Neuronal stem cell (in vitro differentiated cells): ENCODE measurements around the gene TUBA3E.
"Not testable (repeated sequence)": the region's sequence is repeated elsewhere in the genome, so short reads cannot be mapped to it uniquely, and the experiment has no call there.

Experiments used
- DNase-seq: peaks from one replicate; pipeline ENCODE4 v3.0.0-alpha.2; 2013; ENCODE audit warnings: low spot score
- H2AFZ ChIP-seq: one replicate; pipeline ENCODE4 v1.6.1; 2013; ENCODE audit warnings: mild to moderate bottlenecking, low read length, inconsistent platforms
- H2AK5ac ChIP-seq: 2 replicates; pipeline ENCODE4 v1.6.1; 2013; ENCODE audit warnings: low read depth, mild to moderate bottlenecking, inconsistent platforms, low read length, moderate library complexity, mixed read lengths
- H2BK120ac ChIP-seq: 2 replicates; pipeline ENCODE4 v1.6.1; 2013; ENCODE audit warnings: low read depth, mild to moderate bottlenecking, inconsistent platforms, low read length, moderate library complexity, mixed read lengths
- H2BK12ac ChIP-seq: one replicate; pipeline ENCODE4 v1.6.1; 2013; ENCODE audit warnings: low read length, inconsistent platforms
- H2BK15ac ChIP-seq: 2 replicates; pipeline ENCODE4 v1.6.1; 2013; ENCODE audit warnings: mild to moderate bottlenecking, low read length, inconsistent platforms, mixed read lengths
- H2BK5ac ChIP-seq: one replicate; pipeline ENCODE4 v1.6.1; 2013; ENCODE audit warnings: inconsistent platforms, mild to moderate bottlenecking, low read length, moderate library complexity
- H3K14ac ChIP-seq: one replicate; pipeline ENCODE4 v1.6.1; 2013; ENCODE audit warnings: low read length, inconsistent platforms
- H3K18ac ChIP-seq: 2 replicates; pipeline ENCODE4 v1.6.1; 2013; ENCODE audit warnings: low read length, inconsistent platforms
- H3K23ac ChIP-seq: 2 replicates; pipeline ENCODE4 v1.6.1; 2013; ENCODE audit warnings: low read depth, mild to moderate bottlenecking, mixed read lengths, low read length, inconsistent platforms; ENCODE audit not compliant: poor library complexity
- H3K27ac ChIP-seq: replicated peaks from 3 replicates; pipeline ENCODE4 v1.5.1; 2013; ENCODE audit warnings: low read length, inconsistent platforms
- H3K27me3 ChIP-seq, 3 experiments: 2 replicates each; pipeline ENCODE4 v1.6.1; 2013; ENCODE audit warnings: low read length in 3 of 3, mild to moderate bottlenecking in 2 of 3, inconsistent platforms in 1 of 3, low read depth in 1 of 3, mixed read lengths in 1 of 3, moderate library complexity in 1 of 3; ENCODE audit not compliant: control insufficient read depth in 3 of 3, insufficient read depth in 3 of 3
- H3K36me3 ChIP-seq, 2 donors: replicated peaks in 1 of 2; 2 replicates each; pipeline ENCODE4 v1.6.1; 2013; ENCODE audit warnings: low read length in 2 of 2; ENCODE audit not compliant: control insufficient read depth in 2 of 2, insufficient read depth in 2 of 2
- H3K4ac ChIP-seq: 2 replicates; pipeline ENCODE4 v1.6.1; 2013; ENCODE audit warnings: inconsistent platforms, mild to moderate bottlenecking, low read length, moderate library complexity
- H3K4me1 ChIP-seq, 2 donors: 1 replicate in 1 of 2; 2 replicates in 1 of 2; pipeline ENCODE4 v1.6.1; 2013; ENCODE audit warnings: low read length in 2 of 2, low read depth in 1 of 2; ENCODE audit not compliant: control insufficient read depth in 2 of 2, insufficient read depth in 1 of 2
- H3K4me2 ChIP-seq: one replicate; pipeline ENCODE4 v1.6.1; 2013; ENCODE audit warnings: mild to moderate bottlenecking, low read length, inconsistent platforms; ENCODE audit not compliant: insufficient read depth, poor library complexity, severe bottlenecking
- H3K4me3 ChIP-seq, 2 donors: 2 replicates each; pipeline ENCODE4 v1.5.1; 2013; ENCODE audit warnings: low read length in 2 of 2, mild to moderate bottlenecking in 2 of 2, inconsistent platforms in 1 of 2, moderate library complexity in 1 of 2
- H3K79me1 ChIP-seq: one replicate; pipeline ENCODE4 v1.6.1; 2013; ENCODE audit warnings: low read depth, mild to moderate bottlenecking, inconsistent platforms, low read length, moderate library complexity
- H3K9ac ChIP-seq: one replicate; pipeline ENCODE4 v1.6.1; 2013; ENCODE audit warnings: mild to moderate bottlenecking, low read depth, low read length, inconsistent platforms; ENCODE audit not compliant: poor library complexity
- H3K9me3 ChIP-seq, 2 donors: replicated peaks in 1 of 2; 2 replicates each; pipeline versions ENCODE3 to v1.6.1; 2013; ENCODE audit warnings: low read length in 2 of 2, mild to moderate bottlenecking in 2 of 2, inconsistent platforms in 1 of 2, low read depth in 1 of 2, mixed read lengths in 1 of 2, moderate library complexity in 1 of 2; ENCODE audit not compliant: control insufficient read depth in 2 of 2, insufficient read depth in 1 of 2
- H4K8ac ChIP-seq: one replicate; pipeline ENCODE4 v1.6.1; 2013; ENCODE audit warnings: low read depth, mild to moderate bottlenecking, inconsistent platforms, low read length, moderate library complexity
- H4K91ac ChIP-seq: one replicate; pipeline ENCODE4 v1.6.1; 2013; ENCODE audit warnings: low read length, low read depth, mild to moderate bottlenecking, inconsistent platforms; ENCODE audit not compliant: poor library complexity
- WGBS, 2 donors: extraction: QIAGEN DNeasy Blood & Tissue Kit; methylation state at CpG; one replicate each; pipeline ENCODE4 v1.1.7; 2013; ENCODE audit warnings: missing lambda C conversion rate in 2 of 2, mixed read lengths in 1 of 2; ENCODE audit not compliant: insufficient read length in 2 of 2, insufficient replicate concordance in 1 of 2; ENCODE audit errors: extremely low coverage in 2 of 2; 5-methylcytosine and 5-hydroxymethylcytosine counted together

The TUBA3E gene

DNA sequence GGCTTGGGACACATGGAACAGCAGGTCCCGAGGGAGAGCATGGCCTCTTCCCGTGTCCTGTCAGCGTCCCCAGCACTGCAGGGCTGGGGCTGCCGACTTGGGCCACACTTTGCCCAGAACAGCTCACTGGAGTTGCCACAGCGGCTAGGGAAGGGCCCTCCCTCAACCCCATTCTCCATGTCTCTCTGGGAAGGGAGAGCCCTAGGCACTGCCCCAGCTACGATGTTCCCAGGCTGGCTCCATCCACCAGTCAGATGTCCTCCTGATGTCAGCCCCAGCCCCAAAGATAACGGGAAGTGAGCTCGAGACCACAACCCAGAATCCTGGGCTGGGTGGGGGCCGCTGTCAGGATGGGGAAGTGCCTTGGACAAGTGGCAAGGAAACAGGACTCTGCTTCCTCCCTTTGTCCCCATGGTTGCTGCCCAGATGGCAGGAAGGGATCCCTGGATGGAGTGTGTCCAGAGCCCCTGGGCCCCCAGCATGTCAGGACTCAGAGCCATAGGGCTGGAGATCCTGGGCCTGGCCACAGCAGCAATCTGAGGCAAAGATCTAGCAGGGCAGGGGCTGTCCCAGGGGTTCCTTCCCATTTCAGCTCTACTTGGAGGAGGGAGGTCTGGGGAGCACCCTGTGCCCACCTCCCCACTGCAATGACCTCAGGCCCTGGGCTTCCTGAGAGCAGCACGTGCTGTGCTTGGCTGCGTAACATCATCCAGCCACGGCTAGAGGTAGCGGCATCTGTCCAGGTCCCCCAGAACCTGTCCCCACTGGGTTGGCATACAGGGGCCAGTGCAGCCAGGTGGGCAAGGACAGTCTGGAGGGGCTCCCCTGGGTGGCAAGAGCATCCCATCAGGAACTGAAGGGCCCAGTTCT, 55.6 kb downstream of the TUBA3E start:
- not testable (repeated sequence) for H3K27ac ChIP-seq, H3K9ac ChIP-seq, H2AK5ac ChIP-seq, H3K36me3 ChIP-seq, H2AFZ ChIP-seq, H3K23ac ChIP-seq, H3K4me1 ChIP-seq, H3K27me3 ChIP-seq, DNase-seq, H3K18ac ChIP-seq, H3K4me2 ChIP-seq, H3K4ac ChIP-seq, H4K8ac ChIP-seq, H3K9me3 ChIP-seq, H4K91ac ChIP-seq, H2BK15ac ChIP-seq, H3K14ac ChIP-seq, H2BK120ac ChIP-seq, H3K79me1 ChIP-seq, H3K4me3 ChIP-seq
- Histone ChIP-seq H2BK5ac (peak overlapping the region; percentile 22), H2BK12ac (peak overlapping the region; percentile 58)
- no CpG with 5 or more reads among the region's 13 CpGs for WGBS, 2 donors
